HG03097 (cell line): ENCODE measurements around the gene PAIP1.
"Not testable (repeated sequence)": the region's sequence is repeated elsewhere in the genome, so short reads cannot be mapped to it uniquely, and the experiment has no call there.

ENCODE experiments used
- ATAC-seq: cut with Tn5 transposase; IDR thresholded peaks from one replicate; pipeline ENCODE4 v1.9.1; 2021; ENCODE audit not compliant: unreplicated experiment, low FRiP score

The PAIP1 gene

DNA sequence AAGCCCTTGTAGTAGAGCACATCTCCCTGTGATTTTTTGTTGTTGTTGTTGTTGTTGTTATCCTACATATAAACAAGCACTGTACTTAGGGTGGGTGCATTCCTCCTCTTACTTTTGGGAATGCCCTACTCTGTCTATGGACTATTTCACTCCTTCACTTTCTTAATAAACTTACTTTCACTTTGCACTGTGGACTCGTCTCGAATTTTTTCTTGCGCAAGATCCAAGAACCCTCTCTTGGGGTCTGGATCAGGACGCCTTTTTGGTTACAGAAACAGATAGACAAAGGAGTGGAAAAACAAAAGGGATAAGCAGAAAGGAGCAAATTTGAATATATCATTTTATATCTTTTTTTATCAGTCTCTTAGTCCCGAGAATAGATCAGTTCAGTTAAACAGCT, 14.4 kb upstream of the PAIP1 start:
- no peak for ATAC-seq

DNA sequence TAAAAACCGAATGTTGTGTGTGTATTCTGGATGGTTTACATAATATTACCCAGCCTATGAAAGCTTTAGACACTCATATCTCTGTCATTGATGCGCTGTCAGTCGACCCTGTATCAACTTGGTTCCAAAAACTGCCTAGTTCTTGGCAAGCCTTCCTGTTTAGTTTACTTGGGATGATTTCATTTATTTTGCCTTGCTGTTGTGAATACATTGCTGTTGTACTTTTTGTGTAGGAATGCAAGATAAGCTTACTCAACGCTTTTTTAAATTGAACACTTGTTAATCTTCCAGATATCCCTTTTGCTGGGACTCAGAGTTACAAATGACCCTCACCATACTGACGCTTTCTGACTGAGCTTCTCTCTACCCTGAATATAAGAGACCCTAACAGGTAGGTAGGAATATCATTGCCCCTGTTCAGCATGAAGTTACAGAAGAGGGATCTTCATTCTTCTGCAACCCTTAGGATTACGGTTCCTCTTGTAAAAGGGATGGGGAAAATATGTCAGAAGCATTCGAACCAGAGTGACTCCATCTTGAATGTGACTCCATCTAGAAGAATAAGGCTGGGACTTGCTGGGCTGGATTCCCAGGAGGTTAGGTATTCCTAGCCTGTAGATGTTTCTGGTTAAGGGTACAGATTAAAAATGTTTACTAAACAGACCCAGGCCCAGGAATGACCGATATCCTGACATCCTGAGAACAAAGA, 13.7 kb upstream of the PAIP1 start:
- ATAC-seq: no peak

DNA sequence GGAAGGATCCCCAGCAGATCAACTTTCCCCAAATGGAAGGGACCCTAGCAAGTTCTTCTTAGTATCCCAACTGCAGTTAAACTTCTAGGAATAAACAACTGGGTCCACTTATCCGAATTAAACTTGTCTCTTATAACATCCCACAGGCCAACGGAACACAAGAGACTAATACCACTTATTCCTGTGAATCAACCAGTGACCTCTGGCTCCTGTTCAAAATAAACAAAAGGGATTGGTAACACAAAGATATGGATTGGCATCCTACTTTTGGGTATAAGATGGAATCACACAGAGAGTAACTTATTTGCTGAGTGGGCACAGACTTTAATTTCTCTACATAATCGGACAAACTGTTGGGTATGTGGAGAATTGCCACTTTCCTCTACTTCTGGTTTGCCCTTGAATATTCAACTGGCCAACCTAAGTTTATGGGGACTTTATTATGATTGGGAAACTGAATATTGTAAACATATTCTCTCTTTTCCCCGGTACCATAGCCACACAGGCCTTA, 12.4 kb upstream of the PAIP1 start:
- ATAC-seq: no peak

DNA sequence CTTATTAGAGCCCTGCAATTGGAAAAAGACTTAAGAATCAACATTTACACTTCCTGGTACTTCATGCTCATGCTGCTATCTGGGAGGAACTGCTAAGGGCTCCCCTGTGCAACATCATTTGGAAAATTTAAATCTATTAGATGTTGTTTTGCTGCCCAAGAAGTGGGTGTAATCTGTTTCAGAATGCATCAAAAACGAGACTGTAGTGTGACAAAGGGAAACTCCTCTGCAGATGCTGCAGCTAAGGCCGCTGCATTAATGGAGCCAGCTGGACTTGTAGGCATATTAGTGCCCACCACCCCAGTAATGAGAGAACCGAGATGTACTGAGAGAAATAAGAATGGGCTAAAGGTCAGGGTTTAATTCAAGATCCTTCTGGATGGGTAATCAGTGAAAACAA, 11.1 kb upstream of the PAIP1 start:
- ATAC-seq: no peak

DNA sequence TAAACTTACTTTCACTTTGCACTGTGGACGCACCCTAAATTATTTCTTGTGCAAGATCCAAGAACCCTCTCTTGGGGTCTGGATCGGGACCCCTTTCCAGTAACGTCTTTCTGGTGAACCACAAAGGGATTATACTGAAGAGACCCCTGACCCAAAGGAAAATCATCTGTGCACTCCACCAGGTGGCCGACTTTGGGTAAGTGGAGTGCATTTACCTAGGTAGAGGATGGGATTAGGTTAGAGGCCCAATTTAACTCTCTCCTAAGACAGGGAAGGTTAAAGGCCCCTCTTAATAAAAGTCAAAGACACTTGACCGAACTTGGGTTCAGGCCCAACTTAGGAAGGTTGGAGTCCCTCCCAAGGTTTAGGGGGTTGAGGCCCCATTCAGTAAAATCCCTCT, 8.2 kb upstream of the PAIP1 start:
- ATAC-seq: no peak

DNA sequence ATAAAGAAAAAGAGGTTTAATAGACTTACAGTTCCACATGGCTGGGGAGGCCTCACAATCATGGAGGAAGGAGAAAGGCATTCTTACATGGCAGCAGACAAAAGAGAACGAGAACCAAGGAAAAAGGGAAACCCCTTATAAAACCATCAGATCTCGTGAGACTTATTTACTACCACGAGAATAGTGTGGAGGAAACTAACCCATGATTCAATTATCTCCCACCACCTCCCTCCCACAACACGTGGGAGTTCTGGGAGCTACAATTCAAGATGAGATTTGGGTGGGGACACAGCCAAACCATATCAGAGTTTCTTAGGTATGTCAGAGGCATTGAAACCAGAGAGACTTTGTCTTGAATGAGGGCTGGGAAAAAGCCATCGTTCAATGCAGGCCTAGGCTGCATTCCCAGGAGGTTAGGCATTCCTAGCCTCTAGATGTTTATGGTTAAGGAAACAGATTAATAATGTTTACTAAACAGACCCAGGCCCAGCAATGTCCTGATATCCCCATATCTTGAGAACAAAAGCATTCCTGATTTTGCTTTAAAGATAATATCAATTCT, 7.5 kb upstream of the PAIP1 start:
- ATAC-seq: no peak

DNA sequence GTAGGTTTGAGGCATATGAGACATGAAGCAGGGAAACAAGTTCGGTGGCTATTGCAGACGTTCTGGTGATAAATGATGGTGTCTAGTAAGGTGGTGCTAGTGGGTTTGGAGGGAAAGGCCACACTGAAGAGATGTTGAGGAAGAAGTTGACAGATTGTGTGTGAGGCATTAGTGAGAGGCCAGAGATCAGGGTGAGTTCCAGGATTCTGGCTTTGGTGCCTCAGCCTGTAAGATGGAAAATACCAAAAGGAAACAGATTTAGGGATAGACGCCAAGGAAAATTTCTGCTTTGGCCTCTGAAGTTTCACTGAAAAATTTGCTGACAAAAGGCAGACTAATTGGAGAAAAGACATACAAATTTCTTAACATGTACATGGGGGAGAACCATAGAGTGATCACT, 6.4 kb upstream of the PAIP1 start:
- ATAC-seq: no peak

DNA sequence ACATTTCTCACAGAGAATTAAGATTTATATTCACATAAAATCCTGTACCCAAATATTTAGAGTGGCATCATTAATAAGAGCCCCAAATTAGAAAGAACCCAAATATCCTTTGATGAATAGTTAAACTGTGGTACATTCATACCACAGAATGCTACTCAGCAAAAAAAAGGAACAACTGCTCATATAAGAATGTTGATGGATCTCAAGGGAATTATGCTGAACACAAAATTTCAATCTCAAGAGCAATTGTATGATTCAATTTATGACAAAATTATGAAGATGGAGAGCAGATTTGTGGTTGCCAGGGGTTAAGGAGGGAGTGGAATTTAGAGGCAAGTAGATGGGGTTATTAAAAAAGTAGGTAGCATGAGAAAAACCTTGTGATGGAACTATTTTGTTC, 4.5 kb upstream of the PAIP1 start:
- no peak for ATAC-seq

DNA sequence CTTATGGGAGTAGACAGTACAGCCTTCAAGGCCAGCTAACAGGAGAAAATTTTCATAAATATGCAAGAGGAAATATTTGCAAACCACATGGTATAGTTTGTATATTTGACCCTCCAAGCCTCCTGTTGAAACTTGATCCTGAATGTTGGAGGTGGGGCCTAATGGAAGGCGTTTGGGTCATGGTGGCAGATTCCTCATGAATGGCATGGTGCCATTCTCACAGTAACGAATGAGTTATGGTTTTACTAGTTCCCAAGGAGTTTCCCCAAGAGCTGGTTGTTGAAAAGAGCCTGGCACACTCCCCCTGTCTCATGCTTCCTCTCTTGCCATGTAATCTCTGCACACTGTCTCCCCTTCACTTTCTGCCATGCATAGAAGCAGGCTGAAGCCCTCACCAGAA, 3.3 kb upstream of the PAIP1 start:
- ATAC-seq: no peak

DNA sequence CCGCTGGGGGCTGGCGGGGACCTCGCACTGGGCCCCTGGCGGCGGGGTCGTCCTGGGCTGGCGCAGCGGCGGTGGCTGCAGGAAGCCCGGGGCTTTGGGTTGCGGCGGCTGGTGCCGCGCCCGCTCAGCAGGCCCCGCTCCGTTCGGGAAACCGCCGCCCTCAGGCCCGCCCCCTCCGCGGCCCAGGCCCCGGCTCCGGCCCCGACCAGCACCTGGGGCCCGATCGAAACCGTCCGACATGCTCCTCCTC, 345 bp downstream of the PAIP1 start:
- ATAC-seq: not testable (repeated sequence)

DNA sequence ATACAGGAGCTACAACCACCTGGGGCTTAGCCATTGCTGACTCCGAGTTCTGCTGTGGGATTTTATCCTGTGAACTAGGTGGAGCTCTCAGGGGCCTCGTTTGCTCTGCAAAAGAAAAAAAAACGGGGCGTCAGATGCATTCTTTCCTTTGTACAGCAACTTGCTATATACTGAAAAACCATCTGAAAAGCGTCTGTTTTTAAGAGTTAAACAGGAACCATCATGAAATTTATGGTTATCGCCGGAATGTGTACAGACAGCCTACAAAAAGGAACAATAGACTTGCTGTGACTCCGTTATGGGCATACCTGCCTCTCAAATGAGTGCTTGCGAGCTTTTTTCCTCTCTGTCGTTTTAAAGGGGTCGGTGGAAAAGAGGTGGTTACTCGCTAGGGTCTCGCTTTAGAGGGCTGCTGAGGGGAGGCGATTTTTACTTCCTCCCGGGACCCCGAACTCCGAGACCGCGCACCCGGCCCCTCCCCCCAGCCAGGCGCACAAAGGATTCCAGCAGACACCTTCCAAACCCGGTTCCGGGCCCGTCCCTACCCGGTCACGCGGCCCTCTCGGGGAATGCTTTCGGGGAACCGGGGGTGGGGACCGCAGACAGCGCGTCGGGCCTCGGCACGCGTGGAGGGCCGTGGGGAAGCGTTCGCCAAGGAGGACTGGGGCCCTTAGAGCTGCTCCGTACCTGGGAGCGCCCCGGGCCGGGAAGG, 826 bp downstream of the PAIP1 start:
- ATAC-seq: peak; percentile 30

DNA sequence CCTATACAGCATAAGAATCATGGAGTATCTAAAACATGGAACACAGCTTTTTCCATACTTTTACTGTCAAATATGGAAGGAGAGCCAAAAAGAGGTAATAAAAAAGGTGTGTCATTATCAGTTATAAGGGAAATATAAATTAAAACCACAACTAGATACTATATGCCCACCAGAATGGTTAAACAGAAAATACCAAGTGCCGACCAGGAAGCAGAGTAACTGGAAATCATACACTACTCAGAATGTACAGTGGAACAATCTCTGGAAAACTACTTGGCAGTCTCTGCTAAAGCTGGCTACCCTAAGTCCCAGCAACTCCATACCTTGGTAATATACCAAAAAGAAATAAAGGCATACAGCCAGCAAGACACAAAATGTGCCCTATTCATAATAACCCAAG, 2.4 kb downstream of the PAIP1 start:
- no peak for ATAC-seq

DNA sequence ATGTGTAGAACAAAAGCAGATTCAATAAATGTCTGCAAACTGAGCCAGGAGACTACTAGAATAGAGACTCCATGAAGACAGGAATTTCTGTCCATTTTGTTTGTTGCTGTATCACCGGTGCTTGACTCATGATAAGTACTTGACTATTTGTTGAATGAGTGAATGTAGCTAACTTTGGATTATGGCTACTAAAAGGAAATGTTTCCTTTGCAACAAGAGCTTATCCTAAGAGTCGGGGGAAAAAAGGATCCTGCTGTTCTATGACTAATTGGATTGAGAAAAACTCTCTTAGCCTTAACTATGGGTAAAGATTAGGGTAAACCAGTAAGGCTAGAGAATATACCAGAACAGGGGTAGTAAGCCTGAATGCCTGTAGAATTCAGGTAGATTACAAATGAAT, 3.5 kb downstream of the PAIP1 start:
- no peak for ATAC-seq

DNA sequence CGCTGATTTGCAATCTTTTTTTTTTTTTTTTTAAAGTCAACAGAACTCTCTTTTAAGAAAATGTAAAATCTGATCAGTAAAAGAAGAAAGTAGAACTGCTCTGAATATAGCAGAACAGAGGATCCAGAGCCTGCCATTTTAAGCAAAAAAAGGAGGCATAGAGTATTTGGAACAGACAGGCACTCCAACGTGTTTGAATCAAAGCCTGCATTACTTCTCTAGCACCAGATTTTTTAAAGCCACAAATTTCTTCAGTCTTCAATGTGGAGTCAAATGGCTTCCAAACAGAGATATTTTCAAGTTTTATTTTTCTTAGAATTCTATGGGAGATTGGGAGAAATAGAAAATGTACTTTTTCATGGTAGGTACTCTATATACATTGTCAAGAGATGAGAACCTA, 5.1 kb downstream of the PAIP1 start:
- no peak for ATAC-seq

DNA sequence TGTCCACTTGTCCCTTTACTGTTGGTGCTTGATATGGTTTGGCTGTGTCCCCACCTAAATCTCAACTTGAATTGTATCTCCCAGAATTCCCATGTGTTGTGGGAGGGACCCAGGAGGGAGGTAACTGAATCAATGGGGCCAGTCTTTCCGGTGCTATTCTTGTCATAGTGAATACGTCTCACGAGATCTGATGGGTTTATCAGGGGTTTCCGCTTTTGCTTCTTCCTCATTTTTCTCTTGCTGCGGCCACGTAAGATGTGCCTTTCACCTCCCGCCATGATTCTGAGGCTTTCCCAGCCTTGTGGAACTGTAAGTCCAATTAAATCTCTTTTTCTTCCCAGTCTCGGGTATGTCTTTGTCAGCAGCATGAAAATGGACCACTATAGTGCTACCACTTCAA, 7.6 kb downstream of the PAIP1 start:
- ATAC-seq: not testable (repeated sequence)

DNA sequence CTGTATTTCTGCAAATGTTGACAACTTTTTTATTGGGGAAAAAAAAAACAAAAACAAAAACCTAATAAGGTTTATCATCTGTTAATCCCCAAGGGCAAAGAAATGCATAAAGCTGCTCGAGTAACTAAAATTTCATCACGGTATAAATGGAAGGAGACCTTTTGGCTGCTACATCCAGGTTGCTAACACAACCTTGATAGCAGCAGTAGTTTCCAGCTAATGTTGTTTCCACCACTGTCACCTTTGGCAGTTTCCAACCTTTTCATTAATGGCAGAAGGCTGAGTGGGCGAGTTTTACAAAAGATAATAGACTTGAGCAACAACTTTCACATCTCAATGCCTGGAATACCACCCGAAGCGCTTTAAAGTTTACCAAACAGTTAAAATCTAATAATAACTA, 8.5 kb downstream of the PAIP1 start:
- no peak for ATAC-seq

DNA sequence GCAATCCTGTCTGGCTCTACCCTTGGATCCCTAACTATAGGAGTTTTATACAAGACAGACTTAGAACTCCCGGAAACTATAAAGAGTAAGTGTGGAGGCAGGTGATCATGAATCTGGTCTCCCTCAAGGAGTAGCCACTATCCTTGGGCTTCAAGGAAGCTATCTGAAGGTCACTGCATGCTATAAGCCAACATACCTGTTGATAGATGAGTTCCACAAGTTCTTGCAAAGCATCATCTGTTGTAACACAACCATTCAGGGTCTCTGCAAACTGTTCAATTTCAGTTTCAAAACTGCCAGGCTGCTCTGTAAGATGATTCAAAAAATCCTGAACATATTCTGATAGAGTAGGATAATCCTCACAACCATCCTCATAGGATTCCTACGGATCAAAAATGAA, 9.3 kb downstream of the PAIP1 start:
- ATAC-seq: no peak

DNA sequence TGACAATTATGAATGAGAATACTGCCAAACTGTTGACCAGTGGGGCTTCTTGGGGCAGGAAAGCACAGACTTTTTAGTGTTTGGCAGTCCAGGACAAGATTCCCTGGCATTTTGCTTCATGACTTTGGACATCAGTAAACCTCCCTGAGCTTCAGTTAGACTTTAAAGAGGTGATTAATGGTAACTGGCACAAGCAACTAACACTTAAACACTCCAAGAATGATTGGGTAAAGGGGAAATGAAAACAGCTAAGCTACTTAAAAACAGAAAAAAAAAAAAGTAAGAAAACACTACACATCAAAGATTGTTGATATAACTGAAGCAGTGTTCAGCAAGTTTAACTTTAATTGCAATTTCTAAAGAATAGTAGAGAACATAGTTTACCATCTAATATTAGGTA, 13.4 kb downstream of the PAIP1 start:
- no peak for ATAC-seq

DNA sequence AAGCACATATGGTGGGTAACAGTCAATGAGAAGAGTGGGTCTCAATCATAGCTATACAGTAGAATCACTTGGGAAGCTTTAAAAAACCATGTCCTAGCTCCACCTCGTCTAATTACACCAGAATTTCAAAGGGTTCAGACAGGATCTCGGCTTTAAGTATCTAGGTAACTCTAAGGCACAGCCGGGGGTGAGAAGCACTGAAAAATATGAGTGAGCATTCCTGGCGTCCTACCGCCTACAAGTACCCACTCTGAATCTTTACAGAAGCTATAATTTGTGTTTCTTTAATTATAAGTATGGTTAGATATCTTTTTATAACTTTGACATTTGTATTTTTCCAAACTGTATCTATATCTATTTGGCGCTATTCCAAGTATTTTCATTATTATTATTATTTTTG, 16.1 kb downstream of the PAIP1 start:
- no peak for ATAC-seq

DNA sequence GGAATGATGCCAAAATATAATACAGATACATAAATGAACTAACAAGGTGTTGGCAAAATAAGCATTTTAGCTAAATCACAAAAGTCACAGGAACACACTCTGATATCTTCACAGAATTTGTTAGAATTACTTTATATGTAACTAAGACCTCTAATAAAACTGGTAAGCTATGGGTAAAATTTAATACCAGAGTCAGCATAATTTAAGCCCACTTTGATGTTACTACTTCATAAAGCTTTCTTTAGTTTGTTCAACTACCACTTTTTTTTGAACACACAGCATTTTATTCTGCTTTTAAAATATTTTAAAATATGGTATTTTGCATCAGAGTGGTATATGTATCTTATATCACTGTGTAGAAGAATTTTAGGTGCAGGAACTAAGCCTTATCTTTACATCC, 19.9 kb downstream of the PAIP1 start:
- ATAC-seq: no peak

DNA sequence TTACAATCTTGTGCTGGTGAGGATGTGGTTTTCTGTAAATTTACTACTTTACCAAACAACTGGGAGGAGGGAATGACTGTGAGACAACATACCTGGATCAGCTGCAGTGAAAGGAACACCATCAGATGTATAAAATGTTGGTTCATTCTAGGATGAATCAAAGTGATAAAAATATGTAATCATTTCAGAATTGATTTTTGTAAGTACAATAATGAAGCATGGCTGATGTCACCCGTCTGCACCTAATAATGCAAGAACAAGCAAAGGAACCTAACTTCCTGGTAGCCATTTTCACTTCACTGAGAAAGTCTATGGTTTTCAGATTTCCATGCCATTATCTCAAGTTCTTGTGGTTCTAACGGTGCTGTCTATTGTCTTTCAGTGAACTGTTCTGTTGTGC, 23.2 kb downstream of the PAIP1 start:
- no peak for ATAC-seq

DNA sequence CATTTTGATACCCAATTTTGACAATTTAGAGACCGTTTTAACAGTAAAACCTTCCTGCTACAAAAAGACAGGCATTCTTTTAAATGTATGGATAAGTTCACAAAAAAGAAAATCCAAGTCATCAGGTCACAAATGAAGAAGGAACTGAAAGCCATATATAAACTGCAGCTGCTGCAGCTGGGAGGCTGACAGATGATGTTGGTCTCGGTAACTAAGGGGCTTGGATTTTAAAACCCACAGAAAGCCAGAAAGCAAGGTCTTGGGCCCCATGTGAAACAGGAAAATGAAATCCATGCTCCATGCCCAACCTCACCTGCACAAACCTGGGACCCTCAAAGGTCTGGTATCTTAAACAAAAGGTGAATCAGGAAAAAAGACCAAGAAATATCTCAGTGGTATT, 26.2 kb downstream of the PAIP1 start:
- no peak for ATAC-seq
